ENCODE data around the gene CASR.

- TF ChIP-seq ARNTL (CRISPR knock-in tag; IDR thresholded peaks at IDR 0.05; ENCODE audit: borderline replicate concordance, low read depth), result no peak
- no peak for TF ChIP-seq PATZ1 (CRISPR knock-in tag; IDR thresholded peaks at IDR 0.05; ENCODE audit: borderline replicate concordance)
- TF ChIP-seq ZFP3 (CRISPR knock-in tag; IDR thresholded peaks at IDR 0.05), result no peak
- TF ChIP-seq ZFP30 (CRISPR knock-in tag; IDR thresholded peaks at IDR 0.05), result no peak
- TF ChIP-seq CSRNP3 (CRISPR knock-in tag; IDR thresholded peaks at IDR 0.05), result no peak
- TF ChIP-seq RARB (CRISPR knock-in tag; IDR thresholded peaks at IDR 0.05), result no peak
- TF ChIP-seq, protein P1, sequence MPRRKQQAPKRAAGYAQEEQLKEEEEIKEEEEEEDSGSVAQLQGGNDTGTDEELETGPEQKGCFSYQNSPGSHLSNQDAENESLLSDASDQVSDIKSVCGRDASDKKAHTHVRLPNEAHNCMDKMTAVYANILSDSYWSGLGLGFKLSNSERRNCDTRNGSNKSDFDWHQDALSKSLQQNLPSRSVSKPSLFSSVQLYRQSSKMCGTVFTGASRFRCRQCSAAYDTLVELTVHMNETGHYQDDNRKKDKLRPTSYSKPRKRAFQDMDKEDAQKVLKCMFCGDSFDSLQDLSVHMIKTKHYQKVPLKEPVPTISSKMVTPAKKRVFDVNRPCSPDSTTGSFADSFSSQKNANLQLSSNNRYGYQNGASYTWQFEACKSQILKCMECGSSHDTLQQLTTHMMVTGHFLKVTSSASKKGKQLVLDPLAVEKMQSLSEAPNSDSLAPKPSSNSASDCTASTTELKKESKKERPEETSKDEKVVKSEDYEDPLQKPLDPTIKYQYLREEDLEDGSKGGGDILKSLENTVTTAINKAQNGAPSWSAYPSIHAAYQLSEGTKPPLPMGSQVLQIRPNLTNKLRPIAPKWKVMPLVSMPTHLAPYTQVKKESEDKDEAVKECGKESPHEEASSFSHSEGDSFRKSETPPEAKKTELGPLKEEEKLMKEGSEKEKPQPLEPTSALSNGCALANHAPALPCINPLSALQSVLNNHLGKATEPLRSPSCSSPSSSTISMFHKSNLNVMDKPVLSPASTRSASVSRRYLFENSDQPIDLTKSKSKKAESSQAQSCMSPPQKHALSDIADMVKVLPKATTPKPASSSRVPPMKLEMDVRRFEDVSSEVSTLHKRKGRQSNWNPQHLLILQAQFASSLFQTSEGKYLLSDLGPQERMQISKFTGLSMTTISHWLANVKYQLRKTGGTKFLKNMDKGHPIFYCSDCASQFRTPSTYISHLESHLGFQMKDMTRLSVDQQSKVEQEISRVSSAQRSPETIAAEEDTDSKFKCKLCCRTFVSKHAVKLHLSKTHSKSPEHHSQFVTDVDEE (CRISPR knock-in tag; IDR thresholded peaks at IDR 0.05), result no peak
- TF ChIP-seq, protein P2, sequence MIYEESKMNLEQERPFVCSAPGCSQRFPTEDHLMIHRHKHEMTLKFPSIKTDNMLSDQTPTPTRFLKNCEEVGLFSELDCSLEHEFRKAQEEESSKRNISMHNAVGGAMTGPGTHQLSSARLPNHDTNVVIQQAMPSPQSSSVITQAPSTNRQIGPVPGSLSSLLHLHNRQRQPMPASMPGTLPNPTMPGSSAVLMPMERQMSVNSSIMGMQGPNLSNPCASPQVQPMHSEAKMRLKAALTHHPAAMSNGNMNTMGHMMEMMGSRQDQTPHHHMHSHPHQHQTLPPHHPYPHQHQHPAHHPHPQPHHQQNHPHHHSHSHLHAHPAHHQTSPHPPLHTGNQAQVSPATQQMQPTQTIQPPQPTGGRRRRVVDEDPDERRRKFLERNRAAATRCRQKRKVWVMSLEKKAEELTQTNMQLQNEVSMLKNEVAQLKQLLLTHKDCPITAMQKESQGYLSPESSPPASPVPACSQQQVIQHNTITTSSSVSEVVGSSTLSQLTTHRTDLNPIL (CRISPR knock-in tag; IDR thresholded peaks at IDR 0.05; ENCODE audit: low read depth), result no peak
- no peak for TF ChIP-seq OSR1 (CRISPR knock-in tag; IDR thresholded peaks at IDR 0.05)
- no peak for TF ChIP-seq ZNF70 (CRISPR knock-in tag; IDR thresholded peaks at IDR 0.05)
- TF ChIP-seq ZNF8 (CRISPR knock-in tag; IDR thresholded peaks at IDR 0.05), result no peak
- no peak for TF ChIP-seq ESRRG (CRISPR knock-in tag; IDR thresholded peaks at IDR 0.05)
These were observed 43.7 kb downstream of the CASR start for GRCh38 chr3:122227036-122227781.
